Lower lobe of right lung (tissue), 2 donors: Measurements from ENCODE around the gene CYTH3. TPM values are rescaled to one million over a fixed set of nuclear protein-coding genes. Genes with fewer than 3 reads are reported as not detected.

ENCODE experiments used
- ATAC-seq, 2 donors: fragments of 200-7000 bp; cut with Tn5 transposase; one replicate each; pipeline ENCODE4 v1.9.1; 2020 to 2022; ENCODE audit warnings: mild to moderate bottlenecking in 2 of 2, moderate library complexity in 2 of 2
- DNase-seq: peaks from one replicate; pipeline ENCODE4 v3.0.0-alpha.2; 2020
- H3K27ac ChIP-seq: fragments of 200-600 bp; one replicate; pipeline ENCODE4 v1.8.0; 2022
- H3K27me3 ChIP-seq: fragments of 200-600 bp; one replicate; pipeline ENCODE4 v1.8.0; 2022; ENCODE audit warnings: low read depth
- H3K36me3 ChIP-seq: fragments of 200-600 bp; one replicate; pipeline ENCODE4 v1.8.0; 2022; ENCODE audit warnings: mild to moderate bottlenecking
- H3K4me1 ChIP-seq: fragments of 200-600 bp; one replicate; pipeline ENCODE4 v1.8.0; 2022
- H3K4me3 ChIP-seq: fragments of 200-600 bp; one replicate; pipeline ENCODE4 v1.8.0; 2022; ENCODE audit warnings: mild to moderate bottlenecking
- H3K9me3 ChIP-seq: fragments of 200-600 bp; one replicate; pipeline ENCODE4 v1.8.0; 2022
- CTCF ChIP-seq: fragments of 200-600 bp; IDR thresholded peaks from one replicate; pipeline ENCODE4 v1.8.0; 2022; ENCODE audit warnings: antibody characterized with exemption, mild to moderate bottlenecking
- intact Hi-C: fragments of 100-400 bp; cut with DNase I; formaldehyde crosslinking; loops from one replicate; pipeline ENCODE4 v1.11.0; 2022
- total RNA-seq: library from RNA; stranded (reverse); fragmentation: NEBNext Ultra II Directional; extraction: Animal tissue kit (Norgen Biotek cat#: 25700); gene quantifications from one replicate; pipeline ENCODE4 v1.2.1, GENCODE V29; 2021
- donor health status: DM: no; HTN: yes; CAD: no; lungs with severe emphysema.

The CYTH3 gene
- total RNA-seq, 1 donor from 2014 or later, result 26.1 TPM

GRCh38 chr7:6248581-6248980, 23.8 kb downstream of the CYTH3 start:
- DNase-seq, result no peak
- Histone ChIP-seq H3K27me3 (no peaks in the 10 kb centered on the region), H3K36me3 (no peaks in the 10 kb centered on the region), H3K27ac (no peak overlapping the region), H3K4me3 (no peak overlapping the region), H3K4me1 (peaks cover 31% of the 10 kb centered on the region), H3K9me3 (no peaks in the 10 kb centered on the region)
- no peak for ATAC-seq
- no peak for TF ChIP-seq CTCF
- intact Hi-C loops, result no loop called here

GRCh38 chr7:6246251-6246917, 26.0 kb downstream of the CYTH3 start:
- no peak overlapping the region for H3K4me3 ChIP-seq
- H3K36me3 ChIP-seq, result no peaks in the 10 kb centered on the region
- DNase-seq (no peak), ATAC-seq (no peak)
- H3K4me1 ChIP-seq, result peaks cover 11% of the 10 kb centered on the region
- no peak overlapping the region for H3K27ac ChIP-seq
- no peaks in the 10 kb centered on the region for H3K27me3 ChIP-seq
- H3K9me3 ChIP-seq, result no peaks in the 10 kb centered on the region
- intact Hi-C loops, result no loop called here
- TF ChIP-seq CTCF, result no peak

GRCh38 chr7:6244021-6244420, 28.4 kb downstream of the CYTH3 start:
- ATAC-seq (no peak), DNase-seq (no peak)
- intact Hi-C loops, result no loop called here
- Histone ChIP-seq H3K4me3 (no peak overlapping the region), H3K9me3 (no peaks in the 10 kb centered on the region), H3K27ac (no peak overlapping the region), H3K27me3 (no peaks in the 10 kb centered on the region), H3K4me1 (peaks cover 11% of the 10 kb centered on the region), H3K36me3 (no peaks in the 10 kb centered on the region)
- no peak for TF ChIP-seq CTCF

GRCh38 chr7:6243168-6243567, 29.3 kb downstream of the CYTH3 start:
- ATAC-seq, result no peak
- Histone ChIP-seq H3K4me3 (no peak overlapping the region), H3K9me3 (no peaks in the 10 kb centered on the region), H3K27me3 (no peaks in the 10 kb centered on the region), H3K27ac (no peak overlapping the region), H3K36me3 (no peaks in the 10 kb centered on the region), H3K4me1 (peaks cover 5% of the 10 kb centered on the region)
- intact Hi-C loops, result no loop called here
- TF ChIP-seq CTCF, result no peak
- DNase-seq, result no peak

GRCh38 chr7:6242561-6242960, 29.9 kb downstream of the CYTH3 start:
- peaks cover 5% of the 10 kb centered on the region for H3K4me1 ChIP-seq
- no peaks in the 10 kb centered on the region for H3K27me3 ChIP-seq
- H3K36me3 ChIP-seq, result no peaks in the 10 kb centered on the region
- TF ChIP-seq CTCF, result no peak
- peak in 1 of 2 donors; percentile 34 for ATAC-seq
- H3K27ac ChIP-seq, result no peak overlapping the region
- DNase-seq, result no peak
- H3K4me3 ChIP-seq, result no peak overlapping the region
- no peaks in the 10 kb centered on the region for H3K9me3 ChIP-seq
- intact Hi-C loops, result no loop called here
